ENCODE data around the gene PLSCR4.
A peak's percentile ranks its signal among the peaks of the same experiment; 100 is the strongest.

DNA sequence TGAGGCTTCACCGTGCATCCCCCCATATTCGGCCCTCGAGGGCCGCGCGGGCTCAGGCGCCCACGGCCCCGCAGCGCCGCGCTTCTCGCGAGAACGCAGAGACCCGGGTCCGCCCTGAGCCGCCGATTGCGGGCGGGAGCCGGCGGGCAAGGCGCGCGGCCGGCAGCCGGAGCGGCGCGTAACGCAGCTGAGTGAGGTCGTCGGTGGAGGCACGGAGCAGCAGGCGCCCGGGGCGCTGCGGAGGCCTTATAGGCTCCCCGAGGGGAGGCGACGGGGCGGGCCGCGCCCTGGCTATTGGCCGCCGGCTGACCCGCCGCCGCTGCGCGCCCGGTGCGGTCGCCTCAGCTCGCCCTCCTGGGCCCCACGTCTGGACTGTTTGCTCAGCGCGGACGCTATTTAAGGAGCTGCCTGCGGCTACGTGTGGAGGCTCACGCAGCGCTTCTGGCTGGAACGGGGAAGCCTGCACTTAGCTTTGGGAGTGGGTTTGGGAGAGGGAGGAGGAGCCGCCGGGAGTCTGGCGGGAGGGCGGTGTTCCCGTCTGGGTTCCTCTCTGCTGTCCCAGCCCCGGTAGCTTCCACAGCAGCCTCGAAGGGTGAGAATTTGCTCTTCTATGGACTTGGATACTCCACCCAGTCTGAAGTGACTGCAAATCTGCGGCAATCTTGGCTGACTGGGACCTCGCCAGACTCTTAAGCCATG, 89.8 kb downstream of the PLSCR4 start, which contains the start of gene PLOD2:
- TF ChIP-seq EP300 (IDR thresholded peaks at IDR 0.05; ENCODE audit: borderline replicate concordance in 1 of 2, low read depth in 2 of 2, low read length in 2 of 2) (no peak; a peak in 1 of 3 replicates), RFX5 (IDR thresholded peaks at IDR 0.05; ENCODE audit: borderline replicate concordance, low read depth, low read length) (no peak), SP1 (IDR thresholded peaks at IDR 0.05; ENCODE audit: low read depth, low read length) (no peak), GABPA (IDR thresholded peaks at IDR 0.05; ENCODE audit: borderline replicate concordance, insufficient read depth, low read length) (no peak), SUZ12 (IDR thresholded peaks at IDR 0.05; ENCODE audit: low read length) (peak; percentile 58; the same call in 1 of the 2 replicates), EZH2 (IDR thresholded peaks at IDR 0.05; ENCODE audit: low read depth, low read length, severe bottlenecking) (no peak), POLR2AphosphoS5 (IDR thresholded peaks at IDR 0.05; ENCODE audit: low read depth, low read length) (peak; percentile 69; the same call in 1 of the 2 replicates), MAFK (IDR thresholded peaks at IDR 0.05; ENCODE audit: low read depth, low read length) (no peak), FOSL1 (IDR thresholded peaks at IDR 0.05; ENCODE audit: insufficient read depth, low read depth, low read length) (no peak), TEAD4 (IDR thresholded peaks at IDR 0.05; ENCODE audit: low read depth, low read length) (no peak), POLR2A (IDR thresholded peaks at IDR 0.05; ENCODE audit: control extremely low read depth in 1 of 2, low read depth in 2 of 2, low read length in 2 of 2) (peak; percentile 46 to 86), HDAC2 (IDR thresholded peaks at IDR 0.05; ENCODE audit: borderline replicate concordance in 1 of 2, low read depth in 2 of 2, low read length in 2 of 2) (no peak)
- TF ChIP-seq, protein P1, sequence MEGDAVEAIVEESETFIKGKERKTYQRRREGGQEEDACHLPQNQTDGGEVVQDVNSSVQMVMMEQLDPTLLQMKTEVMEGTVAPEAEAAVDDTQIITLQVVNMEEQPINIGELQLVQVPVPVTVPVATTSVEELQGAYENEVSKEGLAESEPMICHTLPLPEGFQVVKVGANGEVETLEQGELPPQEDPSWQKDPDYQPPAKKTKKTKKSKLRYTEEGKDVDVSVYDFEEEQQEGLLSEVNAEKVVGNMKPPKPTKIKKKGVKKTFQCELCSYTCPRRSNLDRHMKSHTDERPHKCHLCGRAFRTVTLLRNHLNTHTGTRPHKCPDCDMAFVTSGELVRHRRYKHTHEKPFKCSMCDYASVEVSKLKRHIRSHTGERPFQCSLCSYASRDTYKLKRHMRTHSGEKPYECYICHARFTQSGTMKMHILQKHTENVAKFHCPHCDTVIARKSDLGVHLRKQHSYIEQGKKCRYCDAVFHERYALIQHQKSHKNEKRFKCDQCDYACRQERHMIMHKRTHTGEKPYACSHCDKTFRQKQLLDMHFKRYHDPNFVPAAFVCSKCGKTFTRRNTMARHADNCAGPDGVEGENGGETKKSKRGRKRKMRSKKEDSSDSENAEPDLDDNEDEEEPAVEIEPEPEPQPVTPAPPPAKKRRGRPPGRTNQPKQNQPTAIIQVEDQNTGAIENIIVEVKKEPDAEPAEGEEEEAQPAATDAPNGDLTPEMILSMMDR (IDR thresholded peaks at IDR 0.05; ENCODE audit: control extremely low read depth in 1 of 3, insufficient read depth in 1 of 3, low read depth in 1 of 3, low read length in 3 of 3), result no peak
- TF ChIP-seq, protein P2, sequence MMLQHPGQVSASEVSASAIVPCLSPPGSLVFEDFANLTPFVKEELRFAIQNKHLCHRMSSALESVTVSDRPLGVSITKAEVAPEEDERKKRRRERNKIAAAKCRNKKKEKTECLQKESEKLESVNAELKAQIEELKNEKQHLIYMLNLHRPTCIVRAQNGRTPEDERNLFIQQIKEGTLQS (IDR thresholded peaks at IDR 0.05; ENCODE audit: insufficient read depth, low read depth, low read length), result no peak
